HG03520 (cell line): ENCODE results near the gene MYH16.
A peak's percentile ranks its signal among the peaks of the same experiment; 100 is the strongest.
"Not testable (repeated sequence)": the region's sequence is repeated elsewhere in the genome, so short reads cannot be mapped to it uniquely, and the experiment has no call there.

ENCODE experiments used
- ATAC-seq: cut with Tn5 transposase; IDR thresholded peaks from one replicate; pipeline ENCODE4 v1.9.1; 2021; ENCODE audit warnings: mild to moderate bottlenecking, moderate library complexity; ENCODE audit not compliant: unreplicated experiment

MYH16 gene

GRCh38 chr7:99301496-99301895 lies 28.9 kb downstream of the MYH16 start:
- ATAC-seq, result no peak

- no peak for ATAC-seq
Measured at GRCh38 chr7:99305473-99306260, 33.0 kb downstream of the MYH16 start.

- ATAC-seq, result no peak
Measured at GRCh38 chr7:99308461-99309074, 35.9 kb downstream of the MYH16 start.

GRCh38 chr7:99309111-99309510 lies 36.5 kb downstream of the MYH16 start:
- no peak for ATAC-seq

GRCh38 chr7:99310004-99310403 lies 37.4 kb downstream of the MYH16 start:
- no peak for ATAC-seq

GRCh38 chr7:99311702-99312101 lies 39.1 kb downstream of the MYH16 start:
- no peak for ATAC-seq

GRCh38 chr7:99312316-99313203 lies 39.9 kb downstream of the MYH16 start:
- no peak for ATAC-seq

- no peak for ATAC-seq
Measured at GRCh38 chr7:99313204-99313573, 40.5 kb downstream of the MYH16 start.

- ATAC-seq, result no peak
Measured at GRCh38 chr7:99314504-99314903, 41.9 kb downstream of the MYH16 start.

- ATAC-seq, result no peak
Measured at GRCh38 chr7:99320371-99320770, 47.7 kb downstream of the MYH16 start.

GRCh38 chr7:99322659-99323058 lies 50.0 kb downstream of the MYH16 start:
- ATAC-seq, result not testable (repeated sequence)

- no peak for ATAC-seq
Measured at GRCh38 chr7:99324559-99324958, 51.9 kb downstream of the MYH16 start.

- no peak for ATAC-seq
Measured at GRCh38 chr7:99325001-99325493, 52.4 kb downstream of the MYH16 start.

- ATAC-seq, result peak; percentile 81
Measured at GRCh38 chr7:99325592-99326407, 53.2 kb downstream of the MYH16 start, which contains the start of gene ARPC1A. Gene ARPC1A (plus strand): TSS chr7:99325898. CDS start chr7:99333354, 7,456 bp downstream.

GRCh38 chr7:99326408-99326782 lies 53.8 kb downstream of the MYH16 start:
- no peak for ATAC-seq

- not testable (repeated sequence) for ATAC-seq
Measured at GRCh38 chr7:99330314-99330961, 57.8 kb downstream of the MYH16 start.

GRCh38 chr7:99331002-99331401 lies 58.4 kb downstream of the MYH16 start:
- ATAC-seq, result no peak

- no peak for ATAC-seq
Measured at GRCh38 chr7:99339595-99339994, 67.0 kb downstream of the MYH16 start.

- ATAC-seq, result no peak
Measured at GRCh38 chr7:99340659-99341058, 68.0 kb downstream of the MYH16 start.

GRCh38 chr7:99344061-99344647 lies 71.5 kb downstream of the MYH16 start:
- no peak for ATAC-seq
